GM21576 (cell line): Measurements from ENCODE around the gene CPEB3.

ENCODE experiments used
- ATAC-seq: cut with Tn5 transposase; IDR thresholded peaks from one replicate; pipeline ENCODE4 v1.9.1; 2021; ENCODE audit warnings: mild to moderate bottlenecking, moderate library complexity; ENCODE audit not compliant: unreplicated experiment

CPEB3 gene

GRCh38 chr10:92110039-92110794 lies 180.7 kb downstream of the CPEB3 start:
- ATAC-seq, result no peak

GRCh38 chr10:92108747-92109146 lies 182.1 kb downstream of the CPEB3 start:
- no peak for ATAC-seq

GRCh38 chr10:92108120-92108519 lies 182.8 kb downstream of the CPEB3 start:
- no peak for ATAC-seq

GRCh38 chr10:92103376-92104090 lies 187.3 kb downstream of the CPEB3 start:
- ATAC-seq, result no peak

GRCh38 chr10:92102601-92103213 lies 188.2 kb downstream of the CPEB3 start:
- ATAC-seq, result no peak

- no peak for ATAC-seq
Measured at GRCh38 chr10:92094960-92095359, 195.9 kb downstream of the CPEB3 start.

GRCh38 chr10:92091965-92092364 lies 198.9 kb downstream of the CPEB3 start:
- ATAC-seq, result no peak

GRCh38 chr10:92087750-92088395 lies 203.0 kb downstream of the CPEB3 start:
- peak; percentile 92 for ATAC-seq

GRCh38 chr10:92082583-92083280 lies 208.1 kb downstream of the CPEB3 start:
- ATAC-seq, result no peak

- no peak for ATAC-seq
Measured at GRCh38 chr10:92081641-92082040, 209.2 kb downstream of the CPEB3 start.

- no peak for ATAC-seq
Measured at GRCh38 chr10:92080244-92080643, 210.6 kb downstream of the CPEB3 start.

GRCh38 chr10:92079003-92079402 lies 211.9 kb downstream of the CPEB3 start:
- no peak for ATAC-seq

- ATAC-seq, result no peak
Measured at GRCh38 chr10:92076722-92077121, 214.2 kb downstream of the CPEB3 start.

GRCh38 chr10:92075829-92076228 lies 215.0 kb downstream of the CPEB3 start:
- ATAC-seq, result no peak

GRCh38 chr10:92074126-92074887 lies 216.6 kb downstream of the CPEB3 start:
- ATAC-seq, result no peak

GRCh38 chr10:92068900-92069299 lies 222.0 kb downstream of the CPEB3 start:
- no peak for ATAC-seq

- ATAC-seq, result no peak
Measured at GRCh38 chr10:92066386-92066785, 224.5 kb downstream of the CPEB3 start.

- no peak for ATAC-seq
Measured at GRCh38 chr10:92064506-92064905, 226.4 kb downstream of the CPEB3 start.

- no peak for ATAC-seq
Measured at GRCh38 chr10:92062273-92062672, 228.6 kb downstream of the CPEB3 start.

GRCh38 chr10:92054807-92055206 lies 236.1 kb downstream of the CPEB3 start:
- no peak for ATAC-seq
